ENCODE measurements around the gene AP1G1.

- TF ChIP-seq, protein P1, sequence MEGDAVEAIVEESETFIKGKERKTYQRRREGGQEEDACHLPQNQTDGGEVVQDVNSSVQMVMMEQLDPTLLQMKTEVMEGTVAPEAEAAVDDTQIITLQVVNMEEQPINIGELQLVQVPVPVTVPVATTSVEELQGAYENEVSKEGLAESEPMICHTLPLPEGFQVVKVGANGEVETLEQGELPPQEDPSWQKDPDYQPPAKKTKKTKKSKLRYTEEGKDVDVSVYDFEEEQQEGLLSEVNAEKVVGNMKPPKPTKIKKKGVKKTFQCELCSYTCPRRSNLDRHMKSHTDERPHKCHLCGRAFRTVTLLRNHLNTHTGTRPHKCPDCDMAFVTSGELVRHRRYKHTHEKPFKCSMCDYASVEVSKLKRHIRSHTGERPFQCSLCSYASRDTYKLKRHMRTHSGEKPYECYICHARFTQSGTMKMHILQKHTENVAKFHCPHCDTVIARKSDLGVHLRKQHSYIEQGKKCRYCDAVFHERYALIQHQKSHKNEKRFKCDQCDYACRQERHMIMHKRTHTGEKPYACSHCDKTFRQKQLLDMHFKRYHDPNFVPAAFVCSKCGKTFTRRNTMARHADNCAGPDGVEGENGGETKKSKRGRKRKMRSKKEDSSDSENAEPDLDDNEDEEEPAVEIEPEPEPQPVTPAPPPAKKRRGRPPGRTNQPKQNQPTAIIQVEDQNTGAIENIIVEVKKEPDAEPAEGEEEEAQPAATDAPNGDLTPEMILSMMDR (IDR thresholded peaks at IDR 0.05) = no peak
- TF ChIP-seq POLR2A (IDR thresholded peaks at IDR 0.05) = no peak
- TF ChIP-seq EP300 (IDR thresholded peaks at IDR 0.05) = no peak
Observed at GRCh38 chr16:71855937-71856662, 47.5 kb upstream of the AP1G1 start.

Measured in suprapubic skin (tissue), 3 donors.